NCI-H226 (cell line): Measurements from ENCODE around the gene HSD11B1L.
"Not testable (repeated sequence)": the region's sequence is repeated elsewhere in the genome, so short reads cannot be mapped to it uniquely, and the experiment has no call there.

Source experiments
- DNase-seq: peaks from one replicate; pipeline ENCODE4 v3.0.0-alpha.2; 2015

HSD11B1L gene

GRCh38 chr19:5688262-5688881, 7.5 kb downstream of the HSD11B1L start:
- DNase-seq, result not testable (repeated sequence)

DNA sequence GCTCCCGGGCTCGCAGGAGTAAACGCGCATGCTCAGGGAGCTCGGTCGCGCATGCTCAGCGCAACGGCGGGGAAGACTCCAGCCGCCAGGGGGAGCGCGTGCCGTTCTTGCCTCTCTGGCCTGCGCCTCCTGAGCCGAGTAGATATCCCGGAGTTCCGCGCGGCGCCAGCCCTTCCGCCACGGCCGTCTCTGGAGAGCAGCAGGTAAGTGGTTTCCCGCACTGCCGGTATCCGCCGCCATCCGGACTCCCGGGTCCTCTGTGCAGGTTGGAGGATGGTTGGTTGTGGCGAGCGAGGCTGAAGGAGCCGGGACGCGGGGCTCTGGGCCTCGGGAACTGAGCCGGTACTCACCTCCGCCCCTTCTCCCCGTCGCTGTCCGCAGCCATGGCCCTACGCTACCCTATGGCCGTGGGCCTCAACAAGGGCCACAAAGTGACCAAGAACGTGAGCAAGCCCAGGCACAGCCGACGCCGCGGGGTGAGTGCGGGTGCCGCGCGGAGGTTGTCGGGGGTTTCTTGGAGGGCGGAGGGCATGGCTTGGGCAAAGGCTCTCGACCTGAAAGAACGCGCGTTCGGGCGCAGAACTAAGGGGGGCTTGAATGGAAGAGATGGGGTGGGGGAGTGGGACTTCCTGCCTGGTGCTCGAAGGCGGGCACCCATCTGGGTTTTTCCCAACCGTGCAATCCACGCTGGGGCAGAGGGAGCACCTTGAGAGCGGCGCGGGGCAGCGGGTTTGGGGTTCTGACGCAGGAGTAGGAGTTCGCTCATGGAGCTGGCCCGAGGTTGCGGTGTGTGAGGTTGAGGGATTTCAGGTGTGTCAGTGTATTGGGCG, 9.5 kb downstream of the HSD11B1L start, which contains the start of gene RPL36:
TSS of gene RPL36 (plus strand) at position 171 of the 830 bp plus-strand sequence. CDS start at position 384, 213 bp downstream.
- peak; percentile 85 for DNase-seq

DNA sequence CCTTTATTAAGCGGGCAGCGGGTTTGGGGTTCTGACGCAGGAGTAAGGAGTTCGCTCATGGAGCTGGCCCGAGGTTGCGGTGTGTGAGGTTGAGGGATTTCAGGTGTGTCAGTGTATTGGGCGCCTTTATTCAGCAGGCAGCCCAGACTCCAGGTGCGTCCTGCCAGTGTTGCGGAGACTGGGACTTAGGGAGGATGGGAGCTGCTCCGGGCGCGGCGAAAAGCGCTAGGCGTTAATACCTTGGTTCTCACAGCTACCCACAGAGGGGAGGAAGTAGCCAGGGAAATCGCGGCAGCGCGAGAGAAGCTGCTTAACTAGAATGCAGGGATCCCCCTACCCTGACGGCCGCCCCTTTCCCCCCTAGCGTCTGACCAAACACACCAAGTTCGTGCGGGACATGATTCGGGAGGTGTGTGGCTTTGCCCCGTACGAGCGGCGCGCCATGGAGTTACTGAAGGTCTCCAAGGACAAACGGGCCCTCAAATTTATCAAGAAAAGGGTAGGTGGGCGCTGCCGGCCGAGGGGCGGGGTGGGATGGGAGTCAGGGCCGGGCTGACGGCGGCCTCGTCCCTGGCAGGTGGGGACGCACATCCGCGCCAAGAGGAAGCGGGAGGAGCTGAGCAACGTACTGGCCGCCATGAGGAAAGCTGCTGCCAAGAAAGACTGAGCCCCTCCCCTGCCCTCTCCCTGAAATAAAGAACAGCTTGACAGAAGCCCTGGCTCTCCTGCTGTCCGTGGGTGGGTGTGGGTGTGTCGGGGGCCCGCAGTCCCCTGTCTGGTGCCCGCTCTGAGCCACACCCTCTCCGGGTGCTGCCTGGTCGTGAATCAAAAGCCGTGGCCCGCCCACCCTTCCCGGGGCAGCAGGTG, 10.4 kb downstream of the HSD11B1L start:
- DNase-seq, result peak; percentile 39

- no peak for DNase-seq
Observed at GRCh38 chr19:5691822-5692722, 11.2 kb downstream of the HSD11B1L start.

- DNase-seq, result no peak
Observed at GRCh38 chr19:5692723-5693194, 11.9 kb downstream of the HSD11B1L start.

DNA sequence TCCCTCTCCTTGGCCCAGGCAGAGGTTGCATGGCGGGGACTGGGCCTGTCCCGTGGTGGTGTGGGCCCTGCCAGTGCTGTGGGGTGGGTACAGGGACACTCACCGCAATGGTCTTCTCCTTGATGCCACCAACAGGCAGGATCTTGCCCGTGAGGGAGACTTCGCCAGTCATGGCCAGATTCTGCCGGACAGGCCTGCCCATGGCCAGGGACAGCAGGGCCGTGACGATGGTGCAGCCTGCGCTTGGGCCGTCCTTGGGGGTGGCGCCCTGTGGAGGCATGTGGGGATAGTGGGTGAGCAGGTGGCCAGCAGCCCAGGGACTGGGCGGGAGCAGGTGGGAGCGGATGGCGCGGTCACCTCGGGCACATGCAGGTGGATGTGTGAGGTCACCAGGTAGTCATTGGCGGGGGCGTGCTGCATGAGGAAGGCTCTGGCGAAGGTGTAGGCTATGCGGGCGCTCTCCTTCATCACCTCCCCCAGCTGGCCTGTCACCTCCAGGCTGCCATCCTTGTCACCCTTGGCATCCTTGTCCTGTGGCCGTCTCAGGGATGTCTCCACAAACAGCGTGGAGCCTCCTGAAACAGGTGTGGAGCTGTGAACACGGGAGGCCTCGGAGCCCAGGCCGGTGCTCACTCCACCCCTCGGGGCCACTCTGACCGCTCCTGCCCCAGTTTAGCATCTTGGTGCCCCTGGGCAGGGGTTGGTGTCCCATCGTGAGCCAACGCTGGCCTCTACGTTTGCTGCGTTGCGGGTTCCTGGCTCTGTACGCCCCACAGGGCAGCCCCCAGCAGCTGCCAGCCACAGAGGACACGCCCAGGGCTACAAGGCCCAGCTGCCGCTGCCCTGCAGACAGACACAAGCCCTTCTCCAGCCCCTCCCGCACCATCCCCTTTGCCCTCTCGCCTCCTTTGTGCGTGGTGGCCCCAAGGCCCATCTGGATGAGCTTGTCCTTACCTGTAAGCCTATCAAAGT, 12.7 kb downstream of the HSD11B1L start:
- no peak for DNase-seq

- no peak for DNase-seq
Observed at GRCh38 chr19:5694167-5694955, 13.5 kb downstream of the HSD11B1L start.

GRCh38 chr19:5694956-5695648, 14.3 kb downstream of the HSD11B1L start:
- no peak for DNase-seq

DNA sequence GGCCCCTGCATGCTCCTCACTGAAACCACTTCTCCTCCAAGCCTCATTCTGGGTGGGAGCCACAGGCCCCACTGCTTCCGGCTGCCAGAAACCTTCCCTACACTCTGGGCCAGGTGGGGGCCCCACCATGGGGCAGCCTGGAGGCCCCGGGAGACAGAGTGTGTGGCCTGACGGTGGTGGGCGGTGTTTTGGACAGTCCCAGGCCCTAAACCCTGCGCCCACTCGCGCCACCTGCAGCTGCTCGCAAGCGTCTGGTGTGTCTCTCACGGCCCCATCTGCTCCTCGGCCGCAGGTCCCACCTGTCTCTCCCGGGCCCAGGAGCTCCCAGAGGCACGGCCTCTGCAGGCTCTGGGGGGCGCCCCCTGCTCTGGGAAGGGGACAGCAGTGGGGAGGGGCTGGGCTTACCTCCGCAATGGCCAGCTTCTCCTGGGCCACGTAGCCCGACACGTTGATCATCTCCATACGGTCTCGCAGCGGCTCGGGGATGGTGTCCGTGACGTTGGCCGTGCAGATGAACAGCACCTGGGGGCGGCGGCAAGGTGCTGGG, 14.9 kb downstream of the HSD11B1L start:
- no peak for DNase-seq

DNA sequence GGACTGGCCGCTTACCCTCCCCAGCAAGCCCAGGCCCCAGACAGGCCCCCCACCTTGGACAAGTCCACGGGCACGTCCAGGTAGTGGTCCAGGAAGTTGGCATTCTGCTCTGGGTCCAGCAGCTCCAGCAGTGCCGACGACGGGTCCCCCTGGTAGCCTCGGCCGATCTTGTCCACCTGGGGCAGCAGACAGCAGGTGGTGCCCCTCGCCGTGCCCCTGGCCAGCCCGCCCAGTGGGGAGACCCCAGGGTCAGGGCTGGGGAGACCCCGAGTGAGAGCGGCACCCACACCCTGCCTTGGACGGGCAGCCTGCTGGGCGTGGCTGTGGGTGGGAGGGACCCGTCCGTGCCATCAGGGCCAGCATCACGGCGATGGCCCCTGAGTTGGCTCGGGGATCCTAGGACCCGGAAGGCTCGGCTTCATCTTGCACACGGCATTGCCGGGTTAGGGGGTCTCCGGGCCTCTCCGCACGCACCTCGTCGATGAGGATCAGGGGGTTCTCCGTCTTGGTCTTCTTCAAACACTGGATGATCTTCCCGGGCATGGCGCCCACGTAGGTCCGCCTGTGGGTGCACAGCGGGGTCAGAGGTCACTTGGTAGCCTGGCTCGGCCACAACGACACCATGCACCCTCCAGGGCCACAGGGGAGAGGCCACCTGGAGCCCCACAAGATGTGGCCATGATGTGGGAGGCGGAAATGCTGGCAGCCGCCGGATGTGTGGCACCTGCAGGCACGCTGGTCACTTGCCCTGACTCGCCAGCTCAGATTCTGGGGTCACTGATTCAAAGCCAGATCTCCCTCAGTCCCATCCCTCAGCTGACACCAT, 15.6 kb downstream of the HSD11B1L start:
- peak; percentile 2 for DNase-seq

DNA sequence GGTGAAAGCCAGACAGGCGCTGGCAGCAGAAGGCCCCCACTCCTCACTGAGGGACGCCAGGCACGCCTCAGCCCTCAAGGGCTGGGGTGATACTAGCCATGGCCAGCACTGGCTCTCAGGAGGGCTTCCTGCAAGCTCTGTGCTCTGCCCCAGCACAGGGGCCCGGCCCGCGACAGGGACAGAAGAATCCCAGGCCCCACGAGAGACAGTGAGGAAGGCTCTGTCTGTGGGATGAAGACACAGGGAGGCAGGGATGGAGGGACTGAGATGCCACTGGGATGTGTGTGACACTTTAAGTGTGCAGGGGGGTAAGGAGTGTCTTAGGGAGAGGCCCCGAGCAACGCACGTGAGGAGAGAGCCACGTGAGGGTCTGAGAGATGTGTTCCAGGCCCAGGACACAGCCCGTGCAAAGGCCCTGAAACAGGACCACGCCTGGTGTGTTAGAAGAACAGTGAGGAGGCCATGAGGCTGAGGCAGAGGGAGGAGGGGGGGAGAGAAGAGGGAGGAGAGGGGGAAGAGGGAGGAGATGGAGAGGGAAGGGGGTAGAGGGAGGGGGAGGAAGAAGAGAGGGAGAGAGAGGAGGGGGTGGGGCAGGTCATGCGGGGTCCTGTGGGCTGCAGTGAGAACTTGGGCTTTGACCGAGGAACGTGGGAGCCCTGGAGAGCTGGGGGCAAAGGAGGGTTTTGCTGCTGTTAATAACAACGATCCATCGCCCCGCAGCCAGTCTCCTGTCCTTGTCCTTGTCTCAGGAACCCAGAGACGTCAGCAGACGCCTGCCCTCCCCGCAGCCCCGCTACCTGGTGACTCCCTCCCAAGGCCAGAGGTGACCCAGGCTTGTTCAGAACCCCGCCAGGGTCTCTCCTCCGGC, 16.4 kb downstream of the HSD11B1L start:
- peak; percentile 1 for DNase-seq

DNA sequence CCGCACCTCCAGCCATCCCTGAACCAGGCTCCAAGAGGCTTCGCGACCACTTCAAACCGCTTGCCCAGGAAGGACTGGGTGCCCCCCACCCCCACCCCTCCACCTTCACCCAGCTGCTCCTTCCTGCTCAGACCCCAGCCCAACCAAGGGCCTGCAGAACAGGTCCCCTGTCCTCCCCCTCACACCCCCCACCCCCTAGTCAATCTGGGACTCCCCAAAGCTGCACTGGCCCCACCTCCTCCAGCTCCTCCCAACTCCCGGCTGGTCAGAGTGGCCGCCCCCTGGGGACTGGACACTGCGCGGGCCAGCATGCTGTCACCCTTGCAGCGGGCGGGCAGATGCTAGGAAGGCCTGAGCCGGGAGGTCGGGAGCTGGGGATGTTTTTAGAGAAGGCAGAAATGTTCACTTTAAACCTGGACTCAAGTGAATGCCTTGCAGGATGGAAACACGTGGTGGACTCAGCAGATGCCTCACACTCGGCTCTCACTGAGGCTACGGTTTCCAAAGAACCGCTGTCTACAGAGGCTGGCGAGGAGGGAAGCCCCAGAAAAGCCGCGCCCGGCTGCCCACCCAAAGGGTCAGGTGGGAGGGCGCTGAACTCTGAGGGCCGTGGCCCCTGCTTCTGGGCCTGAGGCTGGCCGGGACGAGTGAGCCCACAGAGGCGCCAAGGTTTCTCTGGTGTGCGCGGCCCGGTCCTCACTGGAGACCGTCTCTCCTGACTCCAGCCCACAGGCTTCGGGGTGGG, 17.2 kb downstream of the HSD11B1L start:
- no peak for DNase-seq

- no peak for DNase-seq
Observed at GRCh38 chr19:5698635-5699422, 18.0 kb downstream of the HSD11B1L start.

GRCh38 chr19:5700455-5701092, 19.7 kb downstream of the HSD11B1L start:
- DNase-seq, result no peak

GRCh38 chr19:5702053-5702410, 21.2 kb downstream of the HSD11B1L start:
- DNase-seq, result not testable (repeated sequence)
